Ovary (tissue), 3 donors: ENCODE data around the gene IL36B.

Source experiments
- POLR2A ChIP-seq: fragments of 450-650 bp; IDR thresholded peaks from one replicate; pipeline ENCODE4 v1.6.1; 2017; ENCODE audit warnings: antibody characterized with exemption, mild to moderate bottlenecking, moderate library complexity
- TF ChIP-seq, protein P1 (sequence below), 3 donors: fragments of 450-650 bp in 2 of 3; fragments of 200-600 bp in 1 of 3; IDR thresholded peaks; one replicate each; pipeline versions ENCODE4 v1.5.1 to v1.8.0; 2016 to 2022; ENCODE audit warnings: antibody characterized with exemption in 3 of 3, mild to moderate bottlenecking in 1 of 3
- donor health status: DM: no; HTN: no; CAD: no.

DNA sequence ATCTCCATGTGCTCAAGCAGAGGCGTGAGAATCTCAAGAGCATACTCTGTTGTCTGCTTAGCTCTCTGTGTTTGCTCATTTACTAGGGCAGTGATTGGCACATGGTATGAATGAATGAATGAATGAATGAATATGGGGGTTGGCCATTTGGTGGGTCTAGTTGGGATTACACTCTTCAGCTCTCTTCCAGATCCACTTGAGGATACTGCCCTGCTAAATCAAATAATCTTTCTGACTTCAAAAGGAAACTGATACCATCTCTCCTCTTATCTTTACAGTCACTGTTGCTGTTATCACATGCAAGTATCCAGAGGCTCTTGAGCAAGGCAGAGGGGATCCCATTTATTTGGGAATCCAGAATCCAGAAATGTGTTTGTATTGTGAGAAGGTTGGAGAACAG, 72.9 kb downstream of the IL36B start:
- TF ChIP-seq, protein P1, sequence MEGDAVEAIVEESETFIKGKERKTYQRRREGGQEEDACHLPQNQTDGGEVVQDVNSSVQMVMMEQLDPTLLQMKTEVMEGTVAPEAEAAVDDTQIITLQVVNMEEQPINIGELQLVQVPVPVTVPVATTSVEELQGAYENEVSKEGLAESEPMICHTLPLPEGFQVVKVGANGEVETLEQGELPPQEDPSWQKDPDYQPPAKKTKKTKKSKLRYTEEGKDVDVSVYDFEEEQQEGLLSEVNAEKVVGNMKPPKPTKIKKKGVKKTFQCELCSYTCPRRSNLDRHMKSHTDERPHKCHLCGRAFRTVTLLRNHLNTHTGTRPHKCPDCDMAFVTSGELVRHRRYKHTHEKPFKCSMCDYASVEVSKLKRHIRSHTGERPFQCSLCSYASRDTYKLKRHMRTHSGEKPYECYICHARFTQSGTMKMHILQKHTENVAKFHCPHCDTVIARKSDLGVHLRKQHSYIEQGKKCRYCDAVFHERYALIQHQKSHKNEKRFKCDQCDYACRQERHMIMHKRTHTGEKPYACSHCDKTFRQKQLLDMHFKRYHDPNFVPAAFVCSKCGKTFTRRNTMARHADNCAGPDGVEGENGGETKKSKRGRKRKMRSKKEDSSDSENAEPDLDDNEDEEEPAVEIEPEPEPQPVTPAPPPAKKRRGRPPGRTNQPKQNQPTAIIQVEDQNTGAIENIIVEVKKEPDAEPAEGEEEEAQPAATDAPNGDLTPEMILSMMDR (IDR thresholded peaks at IDR 0.05): no peak
- no peak for TF ChIP-seq POLR2A
